Measurements from ENCODE around the gene GSTA4.

GRCh38 chr6:52999456-52999855, 4.4 kb upstream of the GSTA4 start:
- TF ChIP-seq SIN3A (IDR thresholded peaks at IDR 0.05; ENCODE audit: borderline replicate concordance, insufficient read depth, low read depth, low read length) (no peak), CTCF (IDR thresholded peaks at IDR 0.05) (no peak), POLR2AphosphoS5 (IDR thresholded peaks at IDR 0.05; ENCODE audit: low read depth, low read length) (no peak), REST (IDR thresholded peaks at IDR 0.05; ENCODE audit: insufficient read depth in 1 of 2, low read depth in 2 of 2, low read length in 1 of 2) (no peak)

All from Panc1 (cell line).